ENCODE data around the gene LZTS2.

DNA sequence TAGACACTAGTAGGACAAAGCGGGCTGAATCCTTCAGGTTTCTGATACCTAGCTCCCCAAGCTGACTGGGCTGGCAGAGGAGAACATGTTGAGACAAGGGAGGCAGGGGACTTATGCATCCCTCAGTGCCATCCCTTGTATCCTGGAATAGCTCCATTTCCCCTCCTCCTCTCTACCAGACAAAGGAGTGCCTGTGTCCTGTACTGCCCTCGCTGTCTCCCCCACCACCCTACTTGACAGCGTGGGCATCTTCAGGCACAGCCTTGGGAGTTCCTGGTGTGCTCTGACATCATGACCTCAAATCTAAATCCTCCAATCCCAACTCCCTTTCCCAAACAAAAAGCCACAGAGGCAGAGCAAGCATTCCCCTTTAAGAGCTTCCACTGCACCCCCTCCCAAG, 40.5 kb downstream of the LZTS2 start:
- TF ChIP-seq, protein P1, sequence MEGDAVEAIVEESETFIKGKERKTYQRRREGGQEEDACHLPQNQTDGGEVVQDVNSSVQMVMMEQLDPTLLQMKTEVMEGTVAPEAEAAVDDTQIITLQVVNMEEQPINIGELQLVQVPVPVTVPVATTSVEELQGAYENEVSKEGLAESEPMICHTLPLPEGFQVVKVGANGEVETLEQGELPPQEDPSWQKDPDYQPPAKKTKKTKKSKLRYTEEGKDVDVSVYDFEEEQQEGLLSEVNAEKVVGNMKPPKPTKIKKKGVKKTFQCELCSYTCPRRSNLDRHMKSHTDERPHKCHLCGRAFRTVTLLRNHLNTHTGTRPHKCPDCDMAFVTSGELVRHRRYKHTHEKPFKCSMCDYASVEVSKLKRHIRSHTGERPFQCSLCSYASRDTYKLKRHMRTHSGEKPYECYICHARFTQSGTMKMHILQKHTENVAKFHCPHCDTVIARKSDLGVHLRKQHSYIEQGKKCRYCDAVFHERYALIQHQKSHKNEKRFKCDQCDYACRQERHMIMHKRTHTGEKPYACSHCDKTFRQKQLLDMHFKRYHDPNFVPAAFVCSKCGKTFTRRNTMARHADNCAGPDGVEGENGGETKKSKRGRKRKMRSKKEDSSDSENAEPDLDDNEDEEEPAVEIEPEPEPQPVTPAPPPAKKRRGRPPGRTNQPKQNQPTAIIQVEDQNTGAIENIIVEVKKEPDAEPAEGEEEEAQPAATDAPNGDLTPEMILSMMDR (IDR thresholded peaks at IDR 0.05; ENCODE audit: borderline replicate concordance, extremely low read depth, low read length, poor library complexity, severe bottlenecking), result no peak
- TF ChIP-seq EZH2 (IDR thresholded peaks at IDR 0.05; ENCODE audit: borderline replicate concordance, low read depth, low read length, severe bottlenecking), result no peak
